Astrocyte of the cerebellum (primary cell): ENCODE results near the gene OPCML.

Experiments
- DNase-seq: peaks from one replicate; pipeline ENCODE4 v3.0.0-alpha.2; 2011; ENCODE audit warnings: low read depth
- H3K4me3 ChIP-seq: 2 replicates; pipeline ENCODE4 v1.5.1; 2011; ENCODE audit warnings: mild to moderate bottlenecking, low read depth, low read length, moderate library complexity
- CTCF ChIP-seq: IDR thresholded peaks from 2 replicates; pipeline ENCODE4 v1.5.1; 2012; ENCODE audit warnings: low read length, low read depth, moderate library complexity, mild to moderate bottlenecking; ENCODE audit errors: missing control alignments
- in situ Hi-C: cut with HindIII; loops from 2 replicates; pipeline ENCODE4 v1.10.0; 2017; ENCODE audit warnings: low sequenced_read_pairs

Gene OPCML

GRCh38 chr11:133007027-133007584 is 525.2 kb downstream of the OPCML start:
- DNase-seq = no peak
- no peak for TF ChIP-seq CTCF
- in situ Hi-C loops = no loop called here
- no peak overlapping the region for H3K4me3 ChIP-seq

DNA sequence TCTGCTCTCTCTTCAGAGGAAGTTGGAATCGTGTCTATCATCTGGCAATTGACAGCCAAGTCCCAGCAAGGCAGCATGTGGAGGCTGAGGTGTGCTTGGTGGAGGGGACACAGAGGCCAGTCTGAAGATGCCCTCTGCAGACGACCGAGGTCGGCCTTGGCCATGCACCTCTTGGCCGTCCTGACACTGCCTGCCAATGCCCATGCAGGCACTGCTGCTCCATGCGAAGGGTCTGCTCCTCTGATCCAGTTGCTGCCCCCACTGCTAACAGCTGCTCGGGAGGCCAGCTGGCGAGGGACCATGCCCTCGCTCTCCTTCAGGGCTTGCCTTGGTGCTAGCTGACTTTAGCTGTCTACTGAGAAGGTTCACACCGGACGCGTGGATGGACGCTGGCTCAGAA is 527.9 kb downstream of the OPCML start:
- in situ Hi-C loops = no loop called here
- no peak for TF ChIP-seq CTCF
- no peak for DNase-seq
- H3K4me3 ChIP-seq = no peak overlapping the region

DNA sequence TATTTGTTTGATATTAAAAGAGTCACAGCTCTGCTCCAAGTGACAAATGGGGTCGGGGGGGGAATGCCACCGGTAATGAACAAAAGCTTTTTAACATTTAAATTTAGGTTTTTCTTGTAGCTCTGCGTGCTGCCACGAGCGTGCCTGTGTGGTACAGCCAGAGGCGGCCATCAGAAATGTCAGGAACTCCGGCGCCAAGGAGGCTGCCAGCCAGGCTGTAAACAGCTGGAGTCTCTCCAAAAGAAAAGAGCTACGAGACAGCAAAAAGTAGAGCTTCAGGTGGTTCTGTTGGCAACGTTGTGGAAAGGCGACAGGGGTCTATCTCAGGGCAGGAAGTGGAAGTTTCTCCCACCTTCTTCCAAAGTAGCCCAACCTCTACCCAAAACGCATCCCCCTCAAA is 532.8 kb downstream of the OPCML start:
- no peak for DNase-seq
- TF ChIP-seq CTCF = no peak
- in situ Hi-C loops = no loop called here
- no peak overlapping the region for H3K4me3 ChIP-seq

DNA sequence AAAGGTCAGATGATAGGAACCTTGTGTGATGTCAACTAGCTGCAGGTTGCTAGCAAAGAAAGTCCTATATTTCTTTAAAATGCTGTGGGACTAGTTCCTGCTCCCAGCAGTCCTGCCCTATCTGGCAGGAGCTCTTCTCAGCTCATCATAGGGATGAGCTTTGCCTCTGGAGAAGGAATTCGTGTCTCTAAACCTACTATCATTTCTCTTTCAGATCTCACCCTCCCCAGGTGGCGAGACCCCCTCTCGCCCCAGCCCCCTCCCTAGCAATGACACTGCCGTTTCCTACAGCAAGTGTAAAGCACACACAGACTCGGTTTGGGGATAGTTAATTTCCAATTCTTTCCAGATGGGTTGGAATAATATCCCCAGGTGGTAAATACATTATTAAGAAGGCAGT is 533.3 kb downstream of the OPCML start:
- no peak for TF ChIP-seq CTCF

GRCh38 chr11:132997396-132997795 is 534.9 kb downstream of the OPCML start:
- in situ Hi-C loops = no loop called here
- no peak overlapping the region for H3K4me3 ChIP-seq
- DNase-seq = no peak
- TF ChIP-seq CTCF = no peak

More for the DNA sequence above, 533.3 kb downstream of the OPCML start:
- in situ Hi-C loops = no loop called here
- H3K4me3 ChIP-seq = no peak overlapping the region
- DNase-seq = no peak

DNA sequence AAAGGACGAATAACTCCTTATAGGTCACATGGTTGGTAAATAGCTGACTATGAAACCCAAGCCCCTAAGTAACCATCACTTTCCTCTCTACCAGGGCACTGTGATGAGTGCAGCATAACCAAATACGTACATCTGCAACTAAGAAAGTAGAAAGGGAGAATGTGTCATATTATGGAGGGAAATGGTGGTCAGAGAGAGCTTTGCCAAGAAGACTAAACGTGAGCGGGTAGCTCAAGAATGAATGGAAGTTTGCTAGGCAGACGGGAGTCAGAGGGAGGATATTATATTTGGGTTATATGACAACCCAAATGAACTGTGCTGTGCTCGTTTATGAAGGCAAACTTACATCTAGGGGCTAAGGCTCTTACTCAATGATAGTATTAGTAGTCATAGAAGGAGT is 537.3 kb downstream of the OPCML start:
- in situ Hi-C loops = no loop called here
- no peak for TF ChIP-seq CTCF
- H3K4me3 ChIP-seq = no peak overlapping the region
- no peak for DNase-seq
